WTC11 (cell line): Measurements from ENCODE around the gene PTPRC. TPM values are rescaled to one million over a fixed set of nuclear protein-coding genes. Genes with fewer than 3 reads are reported as not detected.

Experiments
- ATAC-seq: fragments of 200-7000 bp; cut with Tn5 transposase; 2 replicates; pipeline ENCODE4 v1.10.0; 2021; ENCODE audit warnings: mild to moderate bottlenecking, moderate library complexity
- CTCF ChIA-PET: fragments of 300-600 bp; sonication (Branson Sonifier 250); formaldehyde crosslinking; loops from one replicate; lab custom pipeline; 2021; ENCODE audit warnings: antibody characterized with exemption; lab: Charles Lee
- POLR2A ChIA-PET: fragments of 350-600 bp; sonication (Branson Sonifier 250); formaldehyde crosslinking; loops from one replicate; lab custom pipeline; 2021; ENCODE audit warnings: antibody characterized with exemption; lab: Charles Lee
- DNase-seq: peaks from one replicate; pipeline ENCODE4 v3.0.0; 2021; ENCODE audit warnings: low spot score
- H3K27ac Mint-ChIP-seq: 2 replicates; pipeline ENCODE4 v1.8.0; 2021; ENCODE audit warnings: mixed read lengths
- H3K27me3 Mint-ChIP-seq: 2 replicates; pipeline ENCODE4 v1.8.0; 2021; ENCODE audit warnings: low read depth, mild to moderate bottlenecking, moderate library complexity, mixed read lengths
- H3K36me3 Mint-ChIP-seq: 2 replicates; pipeline ENCODE4 v1.8.0; 2021; ENCODE audit warnings: mixed read lengths
- H3K4me1 Mint-ChIP-seq: 2 replicates; pipeline ENCODE4 v1.8.0; 2022; ENCODE audit warnings: mixed read lengths
- H3K4me3 Mint-ChIP-seq: 2 replicates; pipeline ENCODE4 v1.8.0; 2021; ENCODE audit warnings: mild to moderate bottlenecking, moderate library complexity, mixed read lengths
- H3K9me3 Mint-ChIP-seq: 2 replicates; pipeline ENCODE4 v1.8.0; 2021; ENCODE audit warnings: mixed read lengths
- ATF3 ChIP-seq: sonication (generic); formaldehyde crosslinking; conservative IDR thresholded peaks from 2 replicates; pipeline ENCODE4 v1.8.1; 2022; ENCODE audit warnings: mild to moderate bottlenecking, missing genetic modification reagents
- CBFB ChIP-seq: sonication (generic); formaldehyde crosslinking; IDR thresholded peaks from 2 replicates; pipeline ENCODE4 v1.8.1; 2022; ENCODE audit warnings: mild to moderate bottlenecking, low read depth, missing genetic modification reagents
- CREM ChIP-seq: sonication (generic); formaldehyde crosslinking; IDR thresholded peaks from 2 replicates; pipeline ENCODE4 v1.8.1; 2022; ENCODE audit warnings: mild to moderate bottlenecking, missing genetic modification reagents, moderate library complexity
- E2F1 ChIP-seq: sonication (generic); formaldehyde crosslinking; IDR thresholded peaks from 2 replicates; pipeline ENCODE4 v1.8.0; 2022; ENCODE audit warnings: mild to moderate bottlenecking, missing genetic modification reagents
- ELF4 ChIP-seq: sonication (generic); formaldehyde crosslinking; IDR thresholded peaks from 2 replicates; pipeline ENCODE4 v1.8.1; 2022; ENCODE audit warnings: low read depth, mild to moderate bottlenecking, moderate library complexity, missing genetic modification reagents
- ERG ChIP-seq: fragments of 250-450 bp; sonication (Bioruptor Pico); IDR thresholded peaks from 2 replicates; pipeline ENCODE4 v1.8.0; 2021; ENCODE audit warnings: mild to moderate bottlenecking
- ETV6 ChIP-seq: sonication (generic); formaldehyde crosslinking; IDR thresholded peaks from 2 replicates; pipeline ENCODE4 v1.8.1; 2022; ENCODE audit warnings: mild to moderate bottlenecking, missing genetic modification reagents
- FOXP1 ChIP-seq: sonication (generic); formaldehyde crosslinking; IDR thresholded peaks from 2 replicates; pipeline ENCODE4 v1.8.0; 2022; ENCODE audit warnings: missing genetic modification reagents, mild to moderate bottlenecking, moderate library complexity, borderline replicate concordance
- GRHL2 ChIP-seq: fragments of 250-450 bp; sonication (Bioruptor Pico); IDR thresholded peaks from 2 replicates; pipeline ENCODE4 v1.8.0; 2022; ENCODE audit warnings: mild to moderate bottlenecking, moderate library complexity; ENCODE audit not compliant: insufficient replicate concordance, severe bottlenecking
- GTF2I ChIP-seq: fragments of 250-450 bp; sonication (Bioruptor Pico); conservative IDR thresholded peaks from 2 replicates; pipeline ENCODE4 v1.4.0; 2021; ENCODE audit warnings: mild to moderate bottlenecking
- HMGA2 ChIP-seq: fragments of 250-450 bp; sonication (Bioruptor Pico); IDR thresholded peaks from 2 replicates; pipeline ENCODE4 v1.4.0; 2021; ENCODE audit warnings: mild to moderate bottlenecking, moderate library complexity
- KAT7 ChIP-seq: sonication (generic); formaldehyde crosslinking; IDR thresholded peaks from 2 replicates; pipeline ENCODE4 v1.8.1; 2023; ENCODE audit warnings: missing genetic modification reagents, mild to moderate bottlenecking, borderline replicate concordance
- MXD4 ChIP-seq: fragments of 250-450 bp; sonication (Bioruptor Pico); IDR thresholded peaks from 2 replicates; pipeline ENCODE4 v1.8.0; 2021; ENCODE audit warnings: mild to moderate bottlenecking, moderate library complexity, borderline replicate concordance
- PREB ChIP-seq: sonication (generic); formaldehyde crosslinking; IDR thresholded peaks from 2 replicates; pipeline ENCODE4 v1.8.1; 2022; ENCODE audit warnings: mild to moderate bottlenecking, missing genetic modification reagents, moderate library complexity, borderline replicate concordance
- TCF7 ChIP-seq: sonication (generic); formaldehyde crosslinking; IDR thresholded peaks from 2 replicates; pipeline ENCODE4 v1.8.0; 2022; ENCODE audit warnings: mild to moderate bottlenecking, low read depth, missing genetic modification reagents, moderate library complexity
- USF2 ChIP-seq: sonication (generic); formaldehyde crosslinking; IDR thresholded peaks from 2 replicates; pipeline ENCODE4 v1.8.1; 2023; ENCODE audit warnings: mild to moderate bottlenecking, missing genetic modification reagents, moderate library complexity
- ZBTB21 ChIP-seq: sonication (generic); formaldehyde crosslinking; IDR thresholded peaks from 2 replicates; pipeline ENCODE4 v1.8.1; 2023; ENCODE audit warnings: mild to moderate bottlenecking, missing genetic modification reagents, borderline replicate concordance
- ZNF263 ChIP-seq: sonication (generic); formaldehyde crosslinking; IDR thresholded peaks from 2 replicates; pipeline ENCODE4 v1.8.1; 2022; ENCODE audit warnings: low read depth, mild to moderate bottlenecking, moderate library complexity, missing genetic modification reagents
- ZNF317 ChIP-seq: sonication (generic); formaldehyde crosslinking; IDR thresholded peaks from 2 replicates; pipeline ENCODE4 v1.8.1; 2023; ENCODE audit warnings: low read depth, mild to moderate bottlenecking, moderate library complexity, missing genetic modification reagents, borderline replicate concordance
- ZNF512 ChIP-seq: sonication (generic); formaldehyde crosslinking; IDR thresholded peaks from 2 replicates; pipeline ENCODE4 v1.8.1; 2022; ENCODE audit warnings: missing genetic modification reagents, borderline replicate concordance
- total RNA-seq: library from RNA; stranded (reverse); gene quantifications from 3 replicates; pipeline ENCODE4 v1.2.3, GENCODE V29; 2021

The PTPRC gene
- total RNA-seq, 1 experiment from 2014 or later = 1.4 TPM

- DNase-seq (no peak), ATAC-seq (no peak)
- CTCF ChIA-PET = no interaction called here
- H3K4me3 Mint-ChIP-seq = no peak overlapping the region
- POLR2A ChIA-PET = no interaction called here
- no peak for TF ChIP-seq E2F1 (CRISPR knock-in tag)
- no peak for TF ChIP-seq PREB (CRISPR knock-in tag)
- TF ChIP-seq GTF2I (CRISPR knock-in tag) = no peak
- no peak for TF ChIP-seq ZNF263 (CRISPR knock-in tag)
- no peak for TF ChIP-seq ELF4 (CRISPR knock-in tag)
- no peak for TF ChIP-seq ZBTB21 (CRISPR knock-in tag)
- TF ChIP-seq GRHL2 (CRISPR knock-in tag) = no peak
- no peak for TF ChIP-seq CREM (CRISPR knock-in tag)
- TF ChIP-seq, all 79 proteins: peak for 0
- Mint-ChIP-seq H3K4me1 (peaks cover 9% of the 10 kb centered on the region), H3K27me3 (no peaks in the 10 kb centered on the region), H3K36me3 (no peaks in the 10 kb centered on the region), H3K27ac (no peak overlapping the region), H3K9me3 (no peaks in the 10 kb centered on the region)
Measured at GRCh38 chr1:198622001-198622400, 16.8 kb upstream of the PTPRC start.

- no peak overlapping the region for H3K27ac Mint-ChIP-seq
- DNase-seq (no peak), ATAC-seq (no peak)
- H3K9me3 Mint-ChIP-seq = no peaks in the 10 kb centered on the region
- POLR2A ChIA-PET = no interaction called here
- no peaks in the 10 kb centered on the region for H3K36me3 Mint-ChIP-seq
- no peaks in the 10 kb centered on the region for H3K27me3 Mint-ChIP-seq
- no peak overlapping the region for H3K4me3 Mint-ChIP-seq
- TF ChIP-seq HMGA2 (CRISPR knock-in tag) (no peak), ERG (CRISPR knock-in tag) (no peak), TCF7 (CRISPR knock-in tag) (no peak), CBFB (CRISPR knock-in tag) (no peak), FOXP1 (CRISPR knock-in tag) (no peak)
- TF ChIP-seq, all 79 proteins: peak for 0
- peaks cover 9% of the 10 kb centered on the region for H3K4me1 Mint-ChIP-seq
- CTCF ChIA-PET = no interaction called here
Measured at GRCh38 chr1:198623752-198624647, 14.8 kb upstream of the PTPRC start.

- Mint-ChIP-seq H3K27me3 (no peaks in the 10 kb centered on the region), H3K27ac (no peak overlapping the region), H3K4me1 (peaks cover 9% of the 10 kb centered on the region), H3K36me3 (no peaks in the 10 kb centered on the region), H3K4me3 (no peak overlapping the region), H3K9me3 (no peaks in the 10 kb centered on the region)
- ATAC-seq = no peak
- POLR2A ChIA-PET = no interaction called here
- CTCF ChIA-PET = no interaction called here
- TF ChIP-seq MXD4 = no peak
- TF ChIP-seq USF2 (CRISPR knock-in tag) = no peak
- no peak for TF ChIP-seq ZNF317 (CRISPR knock-in tag)
- no peak for TF ChIP-seq KAT7
- no peak for TF ChIP-seq ATF3
- no peak for TF ChIP-seq ZNF512 (CRISPR knock-in tag)
- no peak for TF ChIP-seq ETV6 (CRISPR knock-in tag)
- DNase-seq = no peak
Measured at GRCh38 chr1:198624648-198624980, 14.2 kb upstream of the PTPRC start.
